Measurements from ENCODE around the gene TGDS.
"Not testable (repeated sequence)": the region's sequence is repeated elsewhere in the genome, so short reads cannot be mapped to it uniquely, and the experiment has no call there.

Gene TGDS

GRCh38 chr13:94595950-94596574 lies at the start of gene TGDS:
Gene TGDS (minus strand): TSS chr13:94596152. CDS start chr13:94596136, 16 bp downstream.
- peak; percentile 93 for DNase-seq

- no peak for DNase-seq
Measured at GRCh38 chr13:94641409-94641941, 45.5 kb upstream of the TGDS start.

GRCh38 chr13:94640721-94641120 lies 44.8 kb upstream of the TGDS start:
- DNase-seq = no peak

- DNase-seq = not testable (repeated sequence)
Measured at GRCh38 chr13:94637677-94638076, 41.7 kb upstream of the TGDS start.

GRCh38 chr13:94636942-94637578 lies 41.1 kb upstream of the TGDS start:
- DNase-seq = no peak

- not testable (repeated sequence) for DNase-seq
Measured at GRCh38 chr13:94636096-94636495, 40.1 kb upstream of the TGDS start.

GRCh38 chr13:94632226-94632980 lies 36.5 kb upstream of the TGDS start:
- no peak for DNase-seq

- DNase-seq = no peak
Measured at GRCh38 chr13:94630858-94631257, 34.9 kb upstream of the TGDS start.

GRCh38 chr13:94623316-94623715 lies 27.4 kb upstream of the TGDS start:
- no peak for DNase-seq

- DNase-seq = peak; percentile 43
Measured at GRCh38 chr13:94622344-94622743, 26.4 kb upstream of the TGDS start.

- DNase-seq = peak; percentile 52
Measured at GRCh38 chr13:94620286-94620896, 24.4 kb upstream of the TGDS start.

- peak; percentile 25 for DNase-seq
Measured at GRCh38 chr13:94617389-94618000, 21.5 kb upstream of the TGDS start.

GRCh38 chr13:94613051-94613450 lies 17.1 kb upstream of the TGDS start:
- no peak for DNase-seq

- no peak for DNase-seq
Measured at GRCh38 chr13:94612050-94612449, 16.1 kb upstream of the TGDS start.

GRCh38 chr13:94610475-94610874 lies 14.5 kb upstream of the TGDS start:
- DNase-seq = no peak

- DNase-seq = no peak
Measured at GRCh38 chr13:94609196-94609595, 13.2 kb upstream of the TGDS start.

GRCh38 chr13:94608586-94608985 lies 12.6 kb upstream of the TGDS start:
- DNase-seq = no peak

GRCh38 chr13:94607939-94608338 lies 12.0 kb upstream of the TGDS start:
- no peak for DNase-seq

GRCh38 chr13:94607056-94607455 lies 11.1 kb upstream of the TGDS start:
- DNase-seq = no peak

GRCh38 chr13:94602467-94602866 lies 6.5 kb upstream of the TGDS start:
- peak; percentile 44 for DNase-seq

GRCh38 chr13:94601446-94602431 lies 5.8 kb upstream of the TGDS start, which contains the start of gene GPR180:
Gene GPR180 (plus strand): TSS chr13:94601857. CDS start chr13:94601928, 71 bp downstream.
- DNase-seq = peak; percentile 100

Data from NCI-H526 treated with DMSO at 0.1 percent for 48 hours (cell line).